T-helper 2 cell (primary cell): Measurements from ENCODE around the gene TIPARP.
"Not testable (repeated sequence)": the region's sequence is repeated elsewhere in the genome, so short reads cannot be mapped to it uniquely, and the experiment has no call there.

Experiments
- DNase-seq, 5 experiments: peaks; one replicate each; pipeline versions ENCODE4 v3.0.0 to v3.0.0-alpha.2; 2012 to 2022

Gene TIPARP

DNA sequence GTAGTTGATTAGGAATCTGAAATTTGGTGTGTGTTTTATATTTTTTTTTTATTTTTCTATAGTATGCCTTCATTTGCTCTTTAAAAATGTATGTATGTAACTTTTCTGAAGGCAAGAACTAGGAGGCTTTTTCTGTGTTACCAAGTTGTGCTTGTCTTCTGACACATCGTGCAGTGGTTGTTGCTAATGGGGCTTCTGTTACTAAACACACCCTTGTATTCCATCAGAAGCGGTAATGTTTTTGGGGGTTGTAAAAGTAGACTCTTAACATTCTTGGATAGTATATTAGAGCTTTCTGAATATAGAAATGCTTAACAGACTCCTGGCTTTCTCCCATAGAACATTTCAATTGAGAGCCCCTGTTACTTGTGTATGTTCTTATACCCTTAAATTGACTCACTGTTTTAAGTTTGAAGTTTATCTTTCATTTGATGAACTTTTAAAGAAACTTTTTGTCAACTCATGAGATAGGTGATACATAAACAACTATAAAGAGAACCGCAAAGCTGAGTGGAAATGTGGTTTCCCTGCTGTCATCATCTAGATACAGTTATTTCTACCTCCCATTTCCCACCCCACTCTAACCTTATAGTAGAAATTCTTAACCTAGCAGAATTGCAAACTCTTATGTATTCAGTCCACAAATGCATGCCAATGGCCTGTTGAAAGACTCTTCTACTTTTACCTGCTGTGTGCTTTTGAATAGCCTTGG lies 2.5 kb downstream of the TIPARP start:
- peak in 2 of 5 experiments; percentile 60 to 89 for DNase-seq

- DNase-seq = no peak
These were observed 3.1 kb downstream of the TIPARP start for GRCh38 chr3:156677536-156677935.

- no peak for DNase-seq
These were observed 3.8 kb downstream of the TIPARP start for GRCh38 chr3:156678197-156678596.

- no peak for DNase-seq
These were observed 6.0 kb downstream of the TIPARP start for GRCh38 chr3:156680243-156680914.

DNA sequence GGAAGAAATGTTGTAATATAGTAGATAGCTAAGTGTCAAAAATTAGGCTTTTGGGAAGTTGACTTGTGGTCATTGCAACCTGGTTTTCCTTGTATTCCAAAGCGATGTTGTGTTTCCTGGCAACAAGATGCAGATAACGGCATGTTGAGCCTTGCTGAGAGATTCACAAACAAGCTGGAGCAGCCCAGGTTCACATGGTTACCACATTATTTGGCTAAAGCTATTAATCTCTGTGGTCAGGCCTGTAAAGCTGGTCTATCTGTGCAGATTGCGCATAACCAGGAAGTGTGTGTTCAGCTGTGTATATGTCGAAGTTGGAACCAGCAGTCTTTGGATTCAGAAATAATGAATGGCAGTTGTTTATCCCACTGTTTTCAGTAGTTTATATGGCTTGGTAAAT lies 6.6 kb downstream of the TIPARP start:
- DNase-seq = no peak

GRCh38 chr3:156682501-156682900 lies 8.1 kb downstream of the TIPARP start:
- no peak for DNase-seq

DNA sequence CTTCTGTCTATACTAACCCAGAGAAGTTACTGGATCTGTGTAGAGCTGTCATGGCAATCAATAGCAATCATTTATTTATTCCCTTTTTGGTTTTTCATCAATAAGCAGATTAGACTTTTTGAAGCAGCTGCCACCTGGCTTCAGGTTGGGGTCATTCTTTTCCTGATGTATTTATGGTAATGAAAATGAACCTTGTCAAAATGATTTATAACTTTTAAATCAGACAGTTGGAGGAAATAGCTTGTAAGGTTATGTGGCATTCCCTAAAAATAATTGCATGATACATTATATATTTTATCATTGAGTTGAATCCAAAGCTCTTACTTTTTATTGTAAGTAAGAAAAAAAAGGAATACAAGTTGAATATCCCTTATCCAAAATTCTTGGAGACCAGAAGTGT lies 8.6 kb downstream of the TIPARP start:
- no peak for DNase-seq

DNA sequence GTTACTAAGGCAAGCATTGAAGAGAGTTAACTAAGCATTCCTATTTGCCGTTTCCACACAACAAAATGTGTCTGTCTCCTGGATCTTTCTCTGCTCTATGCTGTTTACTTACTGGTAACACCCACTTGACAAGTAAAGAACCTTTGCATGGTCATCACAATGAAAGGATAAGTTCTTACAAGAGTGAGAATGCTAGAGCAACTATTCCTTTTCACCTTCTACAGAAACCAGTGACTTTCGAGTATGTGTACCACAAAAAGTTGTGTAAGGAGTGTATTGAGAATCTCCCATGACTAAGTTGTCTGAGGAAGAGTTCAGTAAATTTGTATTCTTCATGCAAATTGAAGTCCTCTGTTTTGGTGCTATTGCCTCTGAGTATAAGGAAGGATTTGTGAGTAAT lies 10.8 kb downstream of the TIPARP start:
- no peak for DNase-seq

DNA sequence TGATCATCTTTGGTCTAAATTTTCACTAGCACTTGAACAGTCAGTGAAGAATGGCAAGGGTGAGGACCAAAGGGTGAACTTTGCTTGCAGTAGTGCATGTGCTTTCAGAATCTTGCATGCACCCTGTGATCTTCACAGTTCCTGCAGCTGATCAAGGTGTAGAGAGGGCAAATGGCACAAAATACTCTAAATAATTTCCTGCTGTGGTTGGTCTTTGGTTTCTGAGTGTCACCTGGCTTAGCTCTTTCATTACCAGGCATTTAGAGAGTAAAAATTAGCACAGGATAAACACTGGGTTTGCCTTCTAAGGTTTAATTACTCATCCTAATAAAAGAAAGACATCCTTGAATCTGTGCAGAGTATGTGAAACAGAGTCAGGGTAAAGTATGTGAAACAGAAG lies 11.4 kb downstream of the TIPARP start:
- DNase-seq = peak in 1 of 5 experiments; percentile 22

GRCh38 chr3:156687023-156687422 lies 12.6 kb downstream of the TIPARP start:
- DNase-seq = peak in 1 of 5 experiments; percentile 48

- no peak for DNase-seq
These were observed 14.5 kb downstream of the TIPARP start for GRCh38 chr3:156688632-156689452.

DNA sequence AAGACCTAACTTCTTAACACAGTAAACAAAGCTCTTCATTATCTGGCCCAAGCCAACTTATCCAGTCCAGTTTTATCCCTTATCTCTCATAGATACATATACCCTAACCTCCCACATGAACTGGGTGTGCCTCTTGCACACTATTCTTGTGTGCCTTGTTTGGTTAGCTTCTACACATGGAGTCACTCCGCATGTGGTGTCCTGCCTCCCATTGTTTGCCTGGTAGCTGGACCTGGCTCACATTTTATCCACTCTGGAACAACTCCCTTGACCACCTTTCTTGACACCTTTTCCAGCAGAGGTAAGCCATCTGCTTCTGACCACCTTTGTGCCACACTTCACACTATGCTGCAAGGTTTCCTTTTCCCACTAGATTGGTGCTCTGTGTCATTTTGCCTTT lies 15.2 kb downstream of the TIPARP start:
- DNase-seq = no peak

GRCh38 chr3:156691920-156692319 lies 17.5 kb downstream of the TIPARP start:
- no peak for DNase-seq

DNA sequence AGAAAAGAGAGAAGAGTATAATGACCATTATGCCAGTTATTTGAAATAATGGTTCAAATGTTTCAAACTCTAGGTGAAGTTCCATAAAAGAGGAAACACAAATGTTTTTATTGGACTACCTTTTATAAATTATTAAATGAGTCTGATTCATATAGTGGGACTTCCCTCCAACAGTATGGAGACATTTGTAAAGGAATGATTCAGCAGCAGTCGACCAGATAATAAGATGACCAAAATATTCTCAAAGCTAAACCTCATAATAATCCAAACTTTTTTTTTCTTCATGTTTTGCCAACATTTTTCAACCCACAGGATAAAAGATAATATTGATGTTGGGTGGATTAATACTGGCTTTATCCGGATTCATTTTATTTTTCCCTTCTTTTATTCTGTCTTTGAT lies 18.8 kb downstream of the TIPARP start:
- no peak for DNase-seq

- no peak for DNase-seq
These were observed 20.1 kb downstream of the TIPARP start for GRCh38 chr3:156694536-156694935.

- DNase-seq = no peak
These were observed 28.0 kb downstream of the TIPARP start for GRCh38 chr3:156702367-156702766.

DNA sequence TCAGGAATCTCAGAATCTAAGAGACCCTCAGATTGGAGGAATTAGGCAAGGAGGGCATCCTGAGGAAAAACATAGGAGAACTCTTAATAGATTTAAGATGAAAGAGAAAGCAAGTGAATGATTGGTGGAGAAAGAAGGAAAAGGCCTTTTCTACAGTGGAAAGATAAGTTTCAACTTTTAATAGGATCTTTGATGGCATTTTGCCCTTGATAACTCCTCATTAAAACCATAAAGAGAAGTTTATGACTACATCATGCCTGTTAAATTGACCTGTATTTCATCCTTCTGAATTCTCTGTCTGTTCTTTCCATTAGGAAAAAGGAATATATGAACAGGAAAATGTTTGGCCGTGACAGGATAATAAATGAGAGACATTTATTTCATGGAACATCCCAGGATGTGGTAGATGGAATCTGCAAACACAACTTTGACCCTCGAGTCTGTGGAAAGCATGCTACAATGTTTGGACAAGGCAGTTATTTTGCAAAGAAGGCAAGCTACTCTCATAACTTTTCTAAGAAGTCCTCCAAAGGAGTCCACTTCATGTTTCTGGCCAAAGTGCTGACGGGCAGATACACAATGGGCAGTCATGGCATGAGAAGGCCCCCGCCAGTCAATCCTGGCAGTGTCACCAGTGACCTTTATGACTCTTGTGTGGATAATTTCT lies 30.1 kb downstream of the TIPARP start:
- DNase-seq = no peak

- no peak for DNase-seq
These were observed 31.6 kb downstream of the TIPARP start for GRCh38 chr3:156705761-156706616.

DNA sequence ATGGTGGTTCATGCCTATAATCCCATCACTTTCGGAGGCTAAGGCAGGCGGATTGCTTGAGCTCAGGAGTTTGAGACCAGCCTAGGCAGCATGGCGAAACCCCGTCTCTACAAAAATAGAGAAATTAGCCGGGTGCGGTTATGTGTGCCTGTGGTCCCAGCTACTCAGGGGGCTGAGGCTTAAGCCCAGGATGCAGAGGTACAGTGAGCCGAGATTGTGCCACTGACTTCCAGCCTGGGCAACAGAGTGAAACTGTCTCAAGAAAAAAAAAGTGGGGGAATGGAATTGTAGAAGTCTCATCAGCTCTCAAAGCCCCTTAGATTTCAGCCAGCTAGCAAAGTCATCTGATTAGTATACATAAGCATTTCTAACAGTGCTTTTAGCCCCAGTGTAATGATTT lies 33.2 kb downstream of the TIPARP start:
- no peak for DNase-seq

GRCh38 chr3:156710429-156710828 lies 36.0 kb downstream of the TIPARP start:
- DNase-seq = no peak

DNA sequence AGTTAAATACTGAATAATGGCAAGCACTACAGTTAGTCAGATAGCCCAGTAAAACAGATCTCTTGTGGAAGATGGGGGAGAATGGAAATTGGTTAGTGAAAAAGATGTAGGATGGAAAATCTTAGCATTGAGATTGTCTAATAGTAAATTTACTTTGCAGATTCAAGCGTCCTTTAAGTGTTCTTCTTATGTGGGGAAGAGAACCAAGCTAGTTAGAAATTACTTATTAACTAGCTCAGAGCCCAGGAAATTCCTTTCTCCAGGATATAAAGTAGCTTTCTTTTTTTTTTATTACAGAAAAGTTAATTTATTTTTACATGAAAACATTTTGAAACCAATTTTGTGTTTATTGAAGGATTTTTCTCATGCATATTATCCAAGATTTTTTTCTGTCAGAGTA lies 36.7 kb downstream of the TIPARP start:
- no peak for DNase-seq

GRCh38 chr3:156711944-156712343 lies 37.6 kb downstream of the TIPARP start:
- not testable (repeated sequence) for DNase-seq
